ENCODE results near the gene CLNK. TPM values are rescaled to one million over a fixed set of nuclear protein-coding genes. Genes with fewer than 3 reads are reported as not detected.

CLNK gene
- total RNA-seq, 1 donor from 2014 or later, result not detected

- DNase-seq (ENCODE audit: low spot score), result no peak
Measured at GRCh38 chr4:10613926-10614478, 70.6 kb downstream of the CLNK start.

DNA sequence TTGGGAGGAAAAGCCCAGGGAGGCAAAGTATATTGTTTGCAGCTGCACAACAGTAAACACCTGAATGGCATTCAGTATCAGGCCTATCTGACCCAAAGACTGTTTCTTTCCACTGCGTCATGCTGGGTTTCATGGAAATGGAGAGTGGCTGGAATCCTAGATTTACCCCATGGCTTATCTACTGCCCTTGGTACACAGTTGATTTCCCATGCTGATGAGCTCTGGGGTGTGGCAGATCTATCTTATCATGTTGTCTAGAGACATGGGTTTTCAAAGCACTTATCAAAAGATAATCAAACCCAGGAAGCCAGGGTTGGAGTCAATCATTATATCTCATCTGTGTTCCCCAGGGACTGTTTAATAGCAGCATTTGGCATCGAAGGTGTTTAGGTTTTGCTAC, 72.1 kb downstream of the CLNK start:
- no peak for DNase-seq (ENCODE audit: low spot score)

DNA sequence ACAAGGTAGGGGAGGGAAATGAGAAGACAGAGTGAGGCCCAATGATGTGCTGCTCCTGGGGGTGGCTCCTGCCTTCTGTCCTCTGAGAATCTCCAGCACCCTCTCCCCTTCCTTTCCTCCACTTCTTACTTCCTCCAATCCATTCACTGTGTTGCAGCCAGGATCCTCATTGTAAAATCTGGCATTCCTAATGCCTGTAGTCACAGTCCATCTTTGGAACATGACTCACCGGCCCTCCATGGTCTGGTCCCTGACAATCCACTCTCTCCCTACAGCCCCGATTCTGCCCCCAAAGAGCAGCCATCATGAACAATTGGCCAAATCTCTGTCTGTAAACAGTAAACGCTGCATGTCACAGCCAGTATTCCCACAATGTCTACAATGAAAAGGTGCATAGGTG, 72.9 kb downstream of the CLNK start:
- no peak for DNase-seq (ENCODE audit: low spot score)

- DNase-seq (ENCODE audit: low spot score), result no peak
Measured at GRCh38 chr4:10608501-10609219, 75.9 kb downstream of the CLNK start.

DNA sequence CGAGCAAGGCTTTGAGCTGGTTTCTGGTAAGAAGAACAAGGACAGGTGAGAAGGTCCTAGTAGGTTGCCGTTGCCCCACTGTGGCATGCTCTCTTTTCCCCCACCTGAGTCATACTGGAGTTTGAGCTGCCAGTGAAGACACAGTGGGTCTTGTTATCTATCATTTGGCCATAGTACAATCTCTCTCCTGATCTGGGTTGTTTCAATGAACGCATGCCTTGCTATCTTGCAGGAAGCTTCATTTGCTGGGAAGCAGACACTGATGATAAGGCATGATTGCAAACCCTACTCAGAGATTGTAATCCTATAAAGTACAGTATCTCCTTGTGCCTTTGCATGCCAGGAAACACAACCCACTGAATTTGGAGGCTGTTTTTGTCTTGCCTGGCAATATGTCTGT, 77.4 kb downstream of the CLNK start:
- no peak for DNase-seq (ENCODE audit: low spot score)

- no peak for DNase-seq (ENCODE audit: low spot score)
Measured at GRCh38 chr4:10606483-10607155, 77.9 kb downstream of the CLNK start.

- no peak for DNase-seq (ENCODE audit: low spot score)
Measured at GRCh38 chr4:10605746-10606482, 78.7 kb downstream of the CLNK start.

DNA sequence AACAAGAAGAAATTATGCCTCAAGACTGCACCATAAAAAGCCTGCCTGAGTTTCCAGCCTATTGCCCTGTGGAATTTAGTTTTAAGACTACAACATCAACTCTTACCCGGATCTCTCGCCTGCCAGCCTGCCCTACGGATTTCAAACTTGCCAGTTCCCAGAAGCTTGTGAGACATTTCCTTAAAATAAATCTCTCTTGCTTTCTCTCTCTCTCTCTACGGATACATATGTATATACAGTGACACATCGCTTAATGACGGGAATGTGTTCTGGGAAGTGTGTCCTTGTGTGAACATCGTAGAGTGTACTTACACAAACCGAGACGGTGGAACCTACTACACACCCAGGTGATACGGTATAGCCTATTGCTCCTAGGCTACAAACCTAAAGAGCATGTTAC, 79.5 kb downstream of the CLNK start:
- no peak for DNase-seq (ENCODE audit: low spot score)

- DNase-seq (ENCODE audit: low spot score), result no peak
Measured at GRCh38 chr4:10599574-10599973, 85.0 kb downstream of the CLNK start.

GRCh38 chr4:10598829-10599228, 85.7 kb downstream of the CLNK start:
- no peak for DNase-seq (ENCODE audit: low spot score)

- DNase-seq (ENCODE audit: low spot score), result no peak
Measured at GRCh38 chr4:10596586-10597290, 87.8 kb downstream of the CLNK start.

DNA sequence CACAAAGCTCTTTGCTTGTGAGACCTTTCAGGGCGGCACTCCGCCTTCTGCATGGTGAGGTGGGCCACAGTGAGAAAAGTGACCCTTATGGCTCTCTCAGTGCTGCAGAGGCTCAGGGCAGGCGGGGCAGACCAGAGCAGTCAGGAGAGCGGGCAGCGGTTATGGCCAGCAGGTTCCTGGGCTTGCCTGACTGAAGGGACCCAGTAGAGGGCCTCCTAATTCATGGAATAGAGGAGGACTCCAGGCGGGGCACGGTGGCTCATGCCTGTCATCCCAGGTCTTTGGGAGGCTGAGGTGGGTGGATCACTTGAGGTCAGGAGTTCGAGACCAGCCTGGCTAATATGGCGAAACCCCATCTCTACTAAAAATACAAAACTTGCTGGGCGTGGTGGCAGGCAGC, 91.4 kb downstream of the CLNK start:
- no peak for DNase-seq (ENCODE audit: low spot score)

DNA sequence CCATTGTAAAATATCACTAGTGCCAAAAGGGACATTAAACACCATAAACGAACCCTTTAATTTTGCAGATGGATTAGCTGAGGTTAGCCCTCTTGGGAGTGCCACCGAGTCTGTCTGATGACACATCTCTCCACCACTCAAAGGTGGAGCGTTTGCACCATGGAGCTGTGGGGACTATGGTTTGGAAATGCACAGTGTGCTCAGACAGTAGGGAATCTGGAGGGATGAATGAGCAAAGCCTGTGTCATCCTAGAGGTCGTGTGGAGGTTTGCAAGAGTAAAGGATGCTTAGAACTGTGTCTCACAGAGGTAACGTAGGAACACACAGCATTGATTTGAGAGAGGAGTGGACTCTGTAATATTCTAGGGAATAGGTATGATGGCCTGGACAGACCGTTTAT, 93.7 kb downstream of the CLNK start:
- DNase-seq (ENCODE audit: low spot score), result no peak

DNA sequence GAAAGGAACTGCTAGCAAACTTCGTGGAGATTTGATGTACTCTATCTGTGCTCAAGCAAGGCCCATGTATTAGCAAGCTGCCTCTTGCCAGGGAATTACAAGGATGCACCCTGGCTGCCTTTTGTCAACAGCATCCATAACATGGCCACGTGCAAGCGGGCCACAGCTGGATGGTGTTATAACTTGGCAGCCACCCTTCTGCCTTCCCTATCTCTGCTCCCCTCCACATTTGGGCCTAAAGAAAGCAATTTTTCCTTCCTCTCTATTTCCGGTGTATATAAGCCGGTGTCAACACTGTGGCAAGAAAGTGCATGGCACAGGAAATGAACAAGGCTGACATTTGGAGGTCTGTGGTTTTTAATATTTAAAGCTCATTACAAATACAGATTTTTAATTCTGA, 94.8 kb downstream of the CLNK start:
- no peak for DNase-seq (ENCODE audit: low spot score)

DNA sequence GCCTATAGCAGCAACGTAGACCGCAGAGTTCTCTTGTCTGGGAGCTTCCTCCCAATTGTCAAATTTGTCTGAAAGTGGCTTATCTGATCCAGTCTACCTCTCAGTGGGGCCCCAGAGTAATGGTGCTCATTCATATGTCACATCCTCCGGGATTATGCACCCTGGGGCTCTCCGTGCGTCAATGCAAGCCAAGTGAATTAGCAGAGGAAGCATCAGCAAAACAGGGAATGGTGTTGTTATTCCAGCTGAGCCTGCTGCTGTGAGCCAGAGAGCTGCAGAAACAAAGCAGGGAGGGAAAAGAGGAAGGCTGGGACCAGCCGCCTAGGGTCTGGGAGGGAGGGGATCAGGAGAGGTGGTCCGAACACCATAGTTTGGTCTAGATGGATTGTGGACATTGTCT, 95.2 kb downstream of the CLNK start:
- DNase-seq (ENCODE audit: low spot score), result no peak

GRCh38 chr4:10587697-10588096, 96.9 kb downstream of the CLNK start:
- no peak for DNase-seq (ENCODE audit: low spot score)

DNA sequence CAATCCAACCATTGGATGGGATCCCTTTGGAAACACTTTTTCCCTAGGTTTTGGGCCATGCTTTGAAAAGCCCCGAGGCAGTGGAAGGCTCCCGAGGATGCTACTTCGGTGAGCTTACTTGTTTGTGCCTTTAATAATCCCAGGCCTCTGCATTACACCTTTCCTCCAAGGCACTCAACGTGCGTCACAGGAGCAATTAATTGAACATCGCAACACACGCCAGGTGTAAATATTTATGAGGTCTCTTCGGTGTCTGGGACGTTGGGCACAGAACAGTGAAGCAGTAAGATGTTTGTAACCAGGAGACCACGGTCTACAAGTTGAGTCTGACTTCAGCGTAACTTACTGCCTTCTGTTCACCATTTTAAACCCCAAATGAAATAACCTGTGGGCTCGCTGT, 97.3 kb downstream of the CLNK start:
- DNase-seq (ENCODE audit: low spot score), result no peak

DNA sequence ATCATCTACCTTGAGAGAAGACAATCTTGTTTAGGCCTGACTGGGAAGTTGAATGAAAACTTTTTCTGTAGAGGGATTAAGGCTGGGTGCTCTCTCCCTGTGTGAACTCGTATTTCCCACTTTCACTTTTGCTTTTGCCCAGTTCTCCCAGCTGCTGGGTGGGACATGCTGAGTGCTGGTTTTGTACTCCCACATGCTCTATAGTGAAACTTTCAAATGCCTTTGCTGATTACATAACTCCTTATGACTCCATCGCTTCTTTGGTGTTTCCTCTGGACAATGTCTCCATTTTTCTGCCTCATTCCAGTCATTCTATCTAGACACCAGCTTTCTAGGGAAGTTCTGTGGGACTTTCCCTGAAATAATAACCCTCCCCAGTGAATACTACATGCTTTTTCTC, 100.5 kb downstream of the CLNK start:
- no peak for DNase-seq (ENCODE audit: low spot score)

- DNase-seq (ENCODE audit: low spot score), result no peak
Measured at GRCh38 chr4:10582951-10583350, 101.6 kb downstream of the CLNK start.

- no peak for DNase-seq (ENCODE audit: low spot score)
Measured at GRCh38 chr4:10582059-10582686, 102.4 kb downstream of the CLNK start.

- no peak for DNase-seq (ENCODE audit: low spot score)
Measured at GRCh38 chr4:10581022-10581421, 103.5 kb downstream of the CLNK start.
